OCI-LY7 (cell line): ENCODE results near the gene ABCG2. TPM values are rescaled to one million over a fixed set of nuclear protein-coding genes. Genes with fewer than 3 reads are reported as not detected.

ENCODE experiments used
- BruUV-seq: library from RNA; stranded (reverse); fragments of 400-500 nt; replicated peaks from 2 replicates; lab custom pipeline; 2021; lab: Mats Ljungman, UMichigan
- CTCF ChIA-PET: fragments of 300-600 bp; sonication (Branson Sonifier 250); formaldehyde crosslinking; loops from one replicate; lab custom pipeline; 2022; ENCODE audit warnings: antibody characterized with exemption; ENCODE audit not compliant: unreplicated experiment; lab: Charles Lee
- POLR2A ChIA-PET: fragments of 300-600 bp; sonication (Branson Sonifier 250); formaldehyde crosslinking; loops from one replicate; lab custom pipeline; 2022; ENCODE audit warnings: antibody characterized with exemption; lab: Charles Lee
- DNase-seq: peaks from one replicate; pipeline ENCODE4 v3.0.0-alpha.2; 2015; ENCODE audit warnings: low spot score
- H2AFZ ChIP-seq: fragments of 200-600 bp; sonication (generic), shearing (Covaris generic); 2 replicates; pipeline ENCODE4 v1.6.1; 2014; ENCODE audit warnings: mild to moderate bottlenecking, antibody characterized with exemption, low read length, moderate library complexity
- H3K27ac ChIP-seq: fragments of 200-600 bp; sonication (generic); 2 replicates; pipeline ENCODE4 v1.5.1; 2014; ENCODE audit warnings: mixed run types, low read depth, mild to moderate bottlenecking, moderate library complexity, low read length, inconsistent platforms; ENCODE audit not compliant: poor library complexity, severe bottlenecking
- H3K36me3 ChIP-seq: fragments of 200-600 bp; sonication (generic); 2 replicates; pipeline ENCODE4 v1.6.1; 2014; ENCODE audit warnings: mild to moderate bottlenecking, antibody characterized with exemption, low read length, moderate library complexity, mixed read lengths; ENCODE audit not compliant: insufficient read depth
- H3K4me1 ChIP-seq: fragments of 200-600 bp; sonication (generic); 2 replicates; pipeline ENCODE4 v1.5.1; 2014; ENCODE audit warnings: mild to moderate bottlenecking, low read length; ENCODE audit not compliant: insufficient read depth, poor library complexity, severe bottlenecking
- H3K4me2 ChIP-seq: fragments of 200-600 bp; sonication (generic); 2 replicates; pipeline ENCODE4 v1.6.1; 2014; ENCODE audit warnings: mild to moderate bottlenecking, low read length
- H3K4me3 ChIP-seq: fragments of 200-600 bp; sonication (generic); 2 replicates; pipeline ENCODE4 v1.5.1; 2014; ENCODE audit warnings: mild to moderate bottlenecking, low read depth, low read length; ENCODE audit not compliant: poor library complexity, severe bottlenecking
- H3K79me2 ChIP-seq: fragments of 200-600 bp; sonication (generic); 2 replicates; pipeline ENCODE4 v1.6.1; 2016; ENCODE audit warnings: low read depth, mild to moderate bottlenecking, low read length, moderate library complexity, mixed read lengths; ENCODE audit not compliant: insufficient read depth
- H3K9me2 ChIP-seq: fragments of 200-600 bp; sonication (generic); 2 replicates; pipeline ENCODE4 v1.6.1; 2016; ENCODE audit warnings: mild to moderate bottlenecking, low read length, mixed read lengths; ENCODE audit not compliant: insufficient read depth
- H3K9me3 ChIP-seq: fragments of 200-600 bp; sonication (generic); 2 replicates; pipeline ENCODE4 v1.6.1; 2014; ENCODE audit warnings: mild to moderate bottlenecking, mixed run types, low read length, mixed read lengths
- H4K20me1 ChIP-seq: fragments of 200-600 bp; sonication (generic); 2 replicates; pipeline ENCODE4 v1.6.1; 2014; ENCODE audit warnings: mild to moderate bottlenecking, antibody characterized with exemption, low read length, moderate library complexity, mixed read lengths; ENCODE audit not compliant: insufficient read depth
- EZH2phosphoT487 ChIP-seq: fragments of 200-600 bp; sonication (generic); IDR thresholded peaks from 2 replicates; pipeline ENCODE4 v1.6.1; 2018; ENCODE audit warnings: low read depth, borderline replicate concordance, mild to moderate bottlenecking, mixed run types, antibody characterized with exemption, low read length, moderate library complexity, mixed read lengths
- intact Hi-C: fragments of 100-400 bp; cut with micrococcal nuclease; formaldehyde crosslinking; loops from one replicate; pipeline ENCODE4 v1.10.0; 2022; ENCODE audit not compliant: unreplicated experiment
- total RNA-seq, 2 experiments: library from RNA; depleted of rRNA in 1 of 2; stranded (reverse); fragments of >200 nt in 1 of 2; shearing (Covaris generic) in 1 of 2; gene quantifications; 2 replicates each; pipeline ENCODE4 v1.2.3, GENCODE V29; 2014 to 2022
- TF ChIP-seq, protein P1 (sequence below): fragments of 200-600 bp; sonication (generic); conservative IDR thresholded peaks from 2 replicates; pipeline ENCODE4 v1.5.1; 2014; ENCODE audit warnings: mild to moderate bottlenecking, antibody characterized with exemption, low read length, moderate library complexity, mixed read lengths

Gene ABCG2
- total RNA-seq, 2 experiments from 2014 or later = not detected

DNA sequence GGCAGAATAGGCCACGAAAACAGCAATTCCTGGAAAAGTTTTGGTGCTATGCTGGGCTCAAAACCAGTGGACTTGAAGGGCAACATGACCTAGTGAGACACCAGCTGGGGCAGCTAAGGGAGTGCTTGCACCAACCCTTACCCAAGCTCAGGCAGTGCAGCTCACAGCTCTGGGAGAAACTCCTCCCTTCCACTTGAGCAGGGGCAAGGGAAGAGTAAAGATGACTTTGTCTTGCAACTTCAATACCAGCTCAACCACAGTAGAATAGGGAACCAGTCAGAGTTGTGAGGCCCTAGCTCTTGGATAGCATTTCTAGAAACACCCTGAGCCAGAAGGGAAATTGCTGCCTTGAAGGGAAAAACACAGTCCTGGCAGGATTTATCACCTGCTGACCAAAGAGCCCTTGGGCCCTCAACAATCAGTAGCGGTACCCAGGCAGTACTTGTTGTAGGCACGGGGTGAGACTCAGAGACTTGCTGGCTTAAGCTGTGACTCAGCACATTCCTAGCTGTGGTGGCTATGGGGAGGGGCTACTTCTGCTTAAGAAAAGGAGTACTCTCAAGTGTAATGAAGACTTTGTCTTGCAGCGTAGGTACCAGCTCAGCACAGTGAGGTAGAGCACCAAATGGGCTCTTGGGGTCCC, 19.7 kb upstream of the ABCG2 start:
- no peaks in the 10 kb centered on the region for H3K9me3 ChIP-seq
- ChIA-PET POLR2A (interaction anchor here (1.1 kb wide), 1 partner anchor 15 kb away, joined by 4 read pairs; no protein-coding TSS in a partner anchor), CTCF (no interaction called here)
- no peak overlapping the region for H3K27ac ChIP-seq
- H2AFZ ChIP-seq = no peak overlapping the region
- no TSS peak for BruUV-seq
- H3K4me3 ChIP-seq = no peak overlapping the region
- TF ChIP-seq, protein P1, sequence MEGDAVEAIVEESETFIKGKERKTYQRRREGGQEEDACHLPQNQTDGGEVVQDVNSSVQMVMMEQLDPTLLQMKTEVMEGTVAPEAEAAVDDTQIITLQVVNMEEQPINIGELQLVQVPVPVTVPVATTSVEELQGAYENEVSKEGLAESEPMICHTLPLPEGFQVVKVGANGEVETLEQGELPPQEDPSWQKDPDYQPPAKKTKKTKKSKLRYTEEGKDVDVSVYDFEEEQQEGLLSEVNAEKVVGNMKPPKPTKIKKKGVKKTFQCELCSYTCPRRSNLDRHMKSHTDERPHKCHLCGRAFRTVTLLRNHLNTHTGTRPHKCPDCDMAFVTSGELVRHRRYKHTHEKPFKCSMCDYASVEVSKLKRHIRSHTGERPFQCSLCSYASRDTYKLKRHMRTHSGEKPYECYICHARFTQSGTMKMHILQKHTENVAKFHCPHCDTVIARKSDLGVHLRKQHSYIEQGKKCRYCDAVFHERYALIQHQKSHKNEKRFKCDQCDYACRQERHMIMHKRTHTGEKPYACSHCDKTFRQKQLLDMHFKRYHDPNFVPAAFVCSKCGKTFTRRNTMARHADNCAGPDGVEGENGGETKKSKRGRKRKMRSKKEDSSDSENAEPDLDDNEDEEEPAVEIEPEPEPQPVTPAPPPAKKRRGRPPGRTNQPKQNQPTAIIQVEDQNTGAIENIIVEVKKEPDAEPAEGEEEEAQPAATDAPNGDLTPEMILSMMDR = no peak
- TF ChIP-seq EZH2phosphoT487 = no peak
- H4K20me1 ChIP-seq = no peaks in the 10 kb centered on the region
- no peaks in the 10 kb centered on the region for H3K4me1 ChIP-seq
- H3K9me2 ChIP-seq = no peaks in the 10 kb centered on the region
- no peaks in the 10 kb centered on the region for H3K36me3 ChIP-seq
- H3K79me2 ChIP-seq = no peaks in the 10 kb centered on the region
- intact Hi-C loops = no loop called here
- DNase-seq = no peak
- H3K4me2 ChIP-seq = no peak overlapping the region

- ChIA-PET CTCF (no interaction called here), POLR2A (no interaction called here)
- H3K4me1 ChIP-seq = no peaks in the 10 kb centered on the region
- H3K27ac ChIP-seq = no peak overlapping the region
- no peak for DNase-seq
- no TSS peak for BruUV-seq
- no peak overlapping the region for H3K4me3 ChIP-seq
- no peak overlapping the region for H2AFZ ChIP-seq
- no peaks in the 10 kb centered on the region for H3K9me2 ChIP-seq
- no peak for TF ChIP-seq EZH2phosphoT487
- TF ChIP-seq, protein P1 = no peak
- intact Hi-C loops = no loop called here
- H3K36me3 ChIP-seq = no peaks in the 10 kb centered on the region
- H3K4me2 ChIP-seq = no peak overlapping the region
- H3K79me2 ChIP-seq = no peaks in the 10 kb centered on the region
- no peaks in the 10 kb centered on the region for H3K9me3 ChIP-seq
- no peaks in the 10 kb centered on the region for H4K20me1 ChIP-seq
Measured at GRCh38 chr4:88172987-88173386, 14.5 kb upstream of the ABCG2 start.

DNA sequence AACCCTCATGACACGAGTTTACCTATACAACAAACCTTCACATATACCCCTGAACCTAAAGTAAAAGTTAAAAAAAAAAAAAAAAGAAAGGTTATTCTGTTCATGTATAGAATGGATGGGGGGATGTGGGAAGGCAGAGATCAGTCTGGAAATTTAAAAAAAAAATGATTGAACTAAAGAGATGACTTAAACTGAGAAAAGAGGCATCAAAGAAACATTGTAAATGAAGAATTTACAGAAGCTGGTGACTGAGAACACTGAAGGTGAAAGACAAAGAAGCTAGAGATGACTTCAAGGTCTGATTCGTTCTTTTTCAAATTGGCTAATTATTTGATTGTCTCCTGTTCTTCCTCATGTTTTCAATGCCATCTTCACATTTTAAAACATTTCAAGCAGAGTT, 12.8 kb upstream of the ABCG2 start:
- Histone ChIP-seq H3K9me2 (no peaks in the 10 kb centered on the region), H3K4me3 (no peak overlapping the region), H3K79me2 (no peaks in the 10 kb centered on the region), H3K4me2 (no peak overlapping the region), H3K27ac (no peak overlapping the region), H3K9me3 (no peaks in the 10 kb centered on the region), H3K36me3 (no peaks in the 10 kb centered on the region), H2AFZ (no peak overlapping the region), H3K4me1 (no peaks in the 10 kb centered on the region), H4K20me1 (no peaks in the 10 kb centered on the region)
- TF ChIP-seq EZH2phosphoT487 = no peak
- TF ChIP-seq, protein P1 = no peak
- ChIA-PET CTCF (no interaction called here), POLR2A (no interaction called here)
- no peak for DNase-seq
- BruUV-seq = no TSS peak
- intact Hi-C loops = no loop called here
